ENCODE measurements around the gene SOD1.

- TF ChIP-seq CTCF (IDR thresholded peaks at IDR 0.05) (no peak), POLR2A (IDR thresholded peaks at IDR 0.05) (no peak)
Observed at GRCh38 chr21:31707499-31707898, 48.0 kb downstream of the SOD1 start.

All from testis (tissue), 2 donors.